Neural cell (in vitro differentiated cells): ENCODE results near the gene BNIPL. TPM values are rescaled to one million over a fixed set of nuclear protein-coding genes. Genes with fewer than 3 reads are reported as not detected.

Experiments
- H2AFZ ChIP-seq: fragments of 200-600, 300-800 bp; sonication (generic), shearing (Covaris generic); 2 replicates; pipeline ENCODE4 v1.6.0; 2014; ENCODE audit warnings: low read depth, mild to moderate bottlenecking, antibody characterized with exemption, low read length, moderate library complexity
- H3F3A ChIP-seq: fragments of 200-600 bp; shearing (Covaris generic); 2 replicates; pipeline ENCODE4 v1.6.1; 2016; ENCODE audit warnings: mild to moderate bottlenecking, moderate library complexity, mixed read lengths, antibody characterized with exemption, low read length; ENCODE audit not compliant: insufficient read depth, poor library complexity, severe bottlenecking
- H3K27ac ChIP-seq: fragments of 200-600, 300-800 bp; sonication (generic), shearing (Covaris generic); 2 replicates; pipeline ENCODE4 v1.5.1; 2014; ENCODE audit warnings: mild to moderate bottlenecking, low read length, moderate library complexity
- H3K27me3 ChIP-seq: fragments of 300-800, 200-600 bp; sonication (generic), shearing (Covaris generic); 2 replicates; pipeline ENCODE4 v1.6.0; 2014; ENCODE audit warnings: mild to moderate bottlenecking, low read depth, low read length, moderate library complexity; ENCODE audit not compliant: insufficient read depth
- H3K36me3 ChIP-seq: fragments of 300-800, 200-600 bp; sonication (generic), shearing (Covaris generic); 2 replicates; pipeline ENCODE4 v1.5.1; 2014; ENCODE audit warnings: mild to moderate bottlenecking, antibody characterized with exemption, low read length, moderate library complexity; ENCODE audit not compliant: insufficient read depth
- H3K4me2 ChIP-seq: fragments of 300-800, 200-600 bp; sonication (generic), shearing (Covaris generic); 2 replicates; pipeline ENCODE4 v1.6.0; 2014; ENCODE audit warnings: mild to moderate bottlenecking, low read length
- H3K4me3 ChIP-seq: fragments of 300-800, 200-600 bp; sonication (generic), shearing (Covaris generic); 2 replicates; pipeline ENCODE4 v1.5.1; 2014; ENCODE audit warnings: mild to moderate bottlenecking, low read length, moderate library complexity
- H3K79me2 ChIP-seq: fragments of 200-600 bp; shearing (Covaris generic); replicated peaks from 2 replicates; pipeline ENCODE4 v1.6.0; 2014; ENCODE audit warnings: mild to moderate bottlenecking, low read length, moderate library complexity; ENCODE audit not compliant: insufficient read depth
- H3K9ac ChIP-seq: fragments of 300-800, 200-600 bp; sonication (generic), shearing (Covaris generic); 2 replicates; pipeline ENCODE4 v1.6.1; 2016; ENCODE audit warnings: mild to moderate bottlenecking, low read length, mixed read lengths
- H3K9me2 ChIP-seq: fragments of 200-600 bp; shearing (Covaris generic); 2 replicates; pipeline ENCODE4 v1.6.1; 2016; ENCODE audit warnings: mild to moderate bottlenecking, low read length, mixed read lengths; ENCODE audit not compliant: insufficient read depth
- H3K9me3 ChIP-seq: fragments of 200-600, 300-800 bp; sonication (generic), shearing (Covaris generic); 2 replicates; pipeline ENCODE4 v1.6.1; 2016; ENCODE audit warnings: mild to moderate bottlenecking, mixed run types, low read length, moderate library complexity, mixed read lengths
- H4K20me1 ChIP-seq: fragments of 200-600 bp; shearing (Covaris generic); 2 replicates; pipeline ENCODE4 v1.6.1; 2016; ENCODE audit warnings: mild to moderate bottlenecking, mixed run types; ENCODE audit not compliant: insufficient read depth
- EP300 ChIP-seq: fragments of 450-650 bp; conservative IDR thresholded peaks from 2 replicates; pipeline ENCODE4 v1.6.1; 2014; ENCODE audit warnings: antibody characterized with exemption, mild to moderate bottlenecking, moderate library complexity; ENCODE audit not compliant: poor library complexity, severe bottlenecking
- EZH2 ChIP-seq: fragments of 200-600, 300-800 bp; shearing (Covaris generic), sonication (generic); IDR thresholded peaks from 2 replicates; pipeline ENCODE4 v1.6.1; 2014; ENCODE audit warnings: antibody characterized with exemption, low read length, borderline replicate concordance, mild to moderate bottlenecking; ENCODE audit not compliant: insufficient read depth, poor library complexity, severe bottlenecking
- MXI1 ChIP-seq: fragments of 450-650 bp; conservative IDR thresholded peaks from 2 replicates; pipeline ENCODE4 v1.6.1; 2014; ENCODE audit warnings: antibody characterized with exemption, mild to moderate bottlenecking; ENCODE audit not compliant: poor library complexity, severe bottlenecking
- POLR2AphosphoS5 ChIP-seq: IDR thresholded peaks from 2 replicates; pipeline ENCODE4 v1.6.1; 2012
- RAD21 ChIP-seq: fragments of 450-650 bp; conservative IDR thresholded peaks from 2 replicates; pipeline ENCODE4 v1.6.1; 2014; ENCODE audit warnings: antibody characterized with exemption, mild to moderate bottlenecking, moderate library complexity
- SMC3 ChIP-seq: fragments of 450-650 bp; conservative IDR thresholded peaks from 2 replicates; pipeline ENCODE4 v1.6.1; 2014; ENCODE audit warnings: antibody characterized with exemption, mild to moderate bottlenecking, moderate library complexity; ENCODE audit not compliant: poor library complexity
- TAF1 ChIP-seq: IDR thresholded peaks from 2 replicates; pipeline ENCODE4 v1.6.1; 2012; ENCODE audit warnings: low read depth
- polyA plus RNA-seq: library from polyadenylated mRNA; depleted of rRNA; stranded (reverse); fragments of >200 nt; gene quantifications from 2 replicates; pipeline ENCODE4 v1.2.3, GENCODE V29; 2014
- TF ChIP-seq, protein P1 (sequence below): fragments of 450-650 bp; IDR thresholded peaks from 2 replicates; pipeline ENCODE4 v1.5.1; 2014; ENCODE audit warnings: antibody characterized with exemption, mild to moderate bottlenecking, moderate library complexity; ENCODE audit not compliant: poor library complexity, severe bottlenecking
- TF ChIP-seq, protein P2 (sequence below): IDR thresholded peaks from 2 replicates; pipeline ENCODE4 v1.6.1; 2012; ENCODE audit warnings: borderline replicate concordance

The BNIPL gene
- polyA plus RNA-seq, 1 donor from 2014 or later = 0.33 TPM

DNA sequence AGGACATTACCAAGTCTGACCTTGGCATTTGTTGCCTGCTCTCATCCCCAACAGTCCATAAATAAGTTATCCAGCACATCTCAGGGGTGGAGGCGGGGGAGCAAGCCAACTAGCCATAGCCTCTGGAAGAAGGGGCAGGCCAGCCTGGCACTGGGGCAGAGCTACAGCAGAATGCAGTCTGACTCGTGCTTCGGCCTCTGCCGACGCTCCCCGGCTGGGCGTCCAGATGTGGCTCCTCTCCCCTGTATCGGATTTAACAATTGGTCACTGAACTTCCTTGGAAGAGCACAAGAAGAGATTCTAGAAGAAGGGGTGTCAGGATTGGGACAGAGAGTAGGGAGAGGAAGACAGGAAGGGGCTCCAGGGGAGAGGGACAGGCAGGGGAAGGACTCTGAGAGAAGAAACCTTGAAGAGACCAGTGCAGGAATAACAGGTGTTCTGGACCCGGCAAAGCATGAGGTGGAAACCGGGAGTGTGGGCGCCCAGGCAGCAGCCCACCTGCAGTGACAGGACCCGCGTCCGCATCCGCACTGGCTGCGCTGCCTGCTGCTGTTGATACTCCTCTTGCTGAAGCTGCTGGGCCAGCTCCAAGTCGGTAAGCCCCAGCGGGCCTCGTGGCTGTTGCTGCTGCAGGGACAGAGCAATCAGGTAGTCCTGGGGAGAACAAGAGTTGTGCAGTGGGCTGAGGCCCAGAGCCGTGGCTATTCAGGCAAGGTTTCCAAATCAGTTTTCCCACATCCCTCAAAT lies 39.1 kb upstream of the BNIPL start:
- H3K27ac ChIP-seq = no peak overlapping the region
- no peak overlapping the region for H3K9ac ChIP-seq
- TF ChIP-seq EP300 = no peak

DNA sequence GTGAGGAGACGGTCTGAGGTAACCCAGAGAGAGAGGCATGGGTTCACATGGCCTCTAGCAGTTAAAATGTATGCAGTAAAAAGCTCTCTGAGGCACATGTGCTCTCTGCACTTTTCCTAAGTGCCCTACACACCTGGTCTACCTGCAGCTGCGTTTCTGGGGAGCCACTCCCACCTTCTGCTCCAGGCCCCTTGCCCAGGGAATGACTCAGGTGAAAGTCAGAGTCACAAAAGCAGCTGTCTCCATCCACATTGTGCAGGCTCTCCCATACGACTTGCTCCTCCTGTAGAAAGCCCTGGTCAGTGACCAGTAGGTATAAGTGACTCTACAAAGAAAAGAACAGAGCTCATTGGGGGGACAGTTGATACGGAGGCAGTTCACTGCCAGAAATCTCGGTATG lies 38.4 kb upstream of the BNIPL start:
- no peaks in the 10 kb centered on the region for H3K9me3 ChIP-seq
- peaks cover under 1% of the 10 kb centered on the region for H3K79me2 ChIP-seq
- no peaks in the 10 kb centered on the region for H3K36me3 ChIP-seq
- H3K27me3 ChIP-seq = no peaks in the 10 kb centered on the region
- no peak overlapping the region for H3K4me2 ChIP-seq
- H3K27ac ChIP-seq = no peak overlapping the region
- H3F3A ChIP-seq = no peaks in the 10 kb centered on the region
- no peak overlapping the region for H3K4me3 ChIP-seq
- H2AFZ ChIP-seq = no peak overlapping the region
- no peaks in the 10 kb centered on the region for H3K9me2 ChIP-seq
- H4K20me1 ChIP-seq = no peaks in the 10 kb centered on the region
- H3K9ac ChIP-seq = no peak overlapping the region
- TF ChIP-seq, protein P1, sequence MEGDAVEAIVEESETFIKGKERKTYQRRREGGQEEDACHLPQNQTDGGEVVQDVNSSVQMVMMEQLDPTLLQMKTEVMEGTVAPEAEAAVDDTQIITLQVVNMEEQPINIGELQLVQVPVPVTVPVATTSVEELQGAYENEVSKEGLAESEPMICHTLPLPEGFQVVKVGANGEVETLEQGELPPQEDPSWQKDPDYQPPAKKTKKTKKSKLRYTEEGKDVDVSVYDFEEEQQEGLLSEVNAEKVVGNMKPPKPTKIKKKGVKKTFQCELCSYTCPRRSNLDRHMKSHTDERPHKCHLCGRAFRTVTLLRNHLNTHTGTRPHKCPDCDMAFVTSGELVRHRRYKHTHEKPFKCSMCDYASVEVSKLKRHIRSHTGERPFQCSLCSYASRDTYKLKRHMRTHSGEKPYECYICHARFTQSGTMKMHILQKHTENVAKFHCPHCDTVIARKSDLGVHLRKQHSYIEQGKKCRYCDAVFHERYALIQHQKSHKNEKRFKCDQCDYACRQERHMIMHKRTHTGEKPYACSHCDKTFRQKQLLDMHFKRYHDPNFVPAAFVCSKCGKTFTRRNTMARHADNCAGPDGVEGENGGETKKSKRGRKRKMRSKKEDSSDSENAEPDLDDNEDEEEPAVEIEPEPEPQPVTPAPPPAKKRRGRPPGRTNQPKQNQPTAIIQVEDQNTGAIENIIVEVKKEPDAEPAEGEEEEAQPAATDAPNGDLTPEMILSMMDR = no peak
- no peak for TF ChIP-seq EZH2
- no peak for TF ChIP-seq EP300
- TF ChIP-seq, protein P2, sequence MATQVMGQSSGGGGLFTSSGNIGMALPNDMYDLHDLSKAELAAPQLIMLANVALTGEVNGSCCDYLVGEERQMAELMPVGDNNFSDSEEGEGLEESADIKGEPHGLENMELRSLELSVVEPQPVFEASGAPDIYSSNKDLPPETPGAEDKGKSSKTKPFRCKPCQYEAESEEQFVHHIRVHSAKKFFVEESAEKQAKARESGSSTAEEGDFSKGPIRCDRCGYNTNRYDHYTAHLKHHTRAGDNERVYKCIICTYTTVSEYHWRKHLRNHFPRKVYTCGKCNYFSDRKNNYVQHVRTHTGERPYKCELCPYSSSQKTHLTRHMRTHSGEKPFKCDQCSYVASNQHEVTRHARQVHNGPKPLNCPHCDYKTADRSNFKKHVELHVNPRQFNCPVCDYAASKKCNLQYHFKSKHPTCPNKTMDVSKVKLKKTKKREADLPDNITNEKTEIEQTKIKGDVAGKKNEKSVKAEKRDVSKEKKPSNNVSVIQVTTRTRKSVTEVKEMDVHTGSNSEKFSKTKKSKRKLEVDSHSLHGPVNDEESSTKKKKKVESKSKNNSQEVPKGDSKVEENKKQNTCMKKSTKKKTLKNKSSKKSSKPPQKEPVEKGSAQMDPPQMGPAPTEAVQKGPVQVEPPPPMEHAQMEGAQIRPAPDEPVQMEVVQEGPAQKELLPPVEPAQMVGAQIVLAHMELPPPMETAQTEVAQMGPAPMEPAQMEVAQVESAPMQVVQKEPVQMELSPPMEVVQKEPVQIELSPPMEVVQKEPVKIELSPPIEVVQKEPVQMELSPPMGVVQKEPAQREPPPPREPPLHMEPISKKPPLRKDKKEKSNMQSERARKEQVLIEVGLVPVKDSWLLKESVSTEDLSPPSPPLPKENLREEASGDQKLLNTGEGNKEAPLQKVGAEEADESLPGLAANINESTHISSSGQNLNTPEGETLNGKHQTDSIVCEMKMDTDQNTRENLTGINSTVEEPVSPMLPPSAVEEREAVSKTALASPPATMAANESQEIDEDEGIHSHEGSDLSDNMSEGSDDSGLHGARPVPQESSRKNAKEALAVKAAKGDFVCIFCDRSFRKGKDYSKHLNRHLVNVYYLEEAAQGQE = no peak
- no peak for TF ChIP-seq POLR2AphosphoS5
- TF ChIP-seq SMC3 = no peak
- TF ChIP-seq TAF1 = no peak
- no peak for TF ChIP-seq RAD21
- TF ChIP-seq MXI1 = no peak

More for the DNA sequence above, 39.1 kb upstream of the BNIPL start:
- Histone ChIP-seq H3K79me2 (no peaks in the 10 kb centered on the region), H3K27me3 (no peaks in the 10 kb centered on the region), H3F3A (no peaks in the 10 kb centered on the region), H3K9me3 (no peaks in the 10 kb centered on the region), H3K9me2 (no peaks in the 10 kb centered on the region), H3K36me3 (no peaks in the 10 kb centered on the region), H2AFZ (no peak overlapping the region), H3K4me2 (no peak overlapping the region), H4K20me1 (no peaks in the 10 kb centered on the region), H3K4me3 (no peak overlapping the region)
